WTC11 (cell line): Measurements from ENCODE around the gene DNASE1L2. TPM values are rescaled to one million over a fixed set of nuclear protein-coding genes. Genes with fewer than 3 reads are reported as not detected.

Experiments
- ATAC-seq: fragments of 200-7000 bp; cut with Tn5 transposase; 2 replicates; pipeline ENCODE4 v1.10.0; 2021; ENCODE audit warnings: mild to moderate bottlenecking, moderate library complexity
- CTCF ChIA-PET: fragments of 300-600 bp; sonication (Branson Sonifier 250); formaldehyde crosslinking; loops from one replicate; lab custom pipeline; 2021; ENCODE audit warnings: antibody characterized with exemption; lab: Charles Lee
- POLR2A ChIA-PET: fragments of 350-600 bp; sonication (Branson Sonifier 250); formaldehyde crosslinking; loops from one replicate; lab custom pipeline; 2021; ENCODE audit warnings: antibody characterized with exemption; lab: Charles Lee
- DNase-seq: peaks from one replicate; pipeline ENCODE4 v3.0.0; 2021; ENCODE audit warnings: low spot score
- H3K27ac Mint-ChIP-seq: 2 replicates; pipeline ENCODE4 v1.8.0; 2021; ENCODE audit warnings: mixed read lengths
- H3K27me3 Mint-ChIP-seq: 2 replicates; pipeline ENCODE4 v1.8.0; 2021; ENCODE audit warnings: low read depth, mild to moderate bottlenecking, moderate library complexity, mixed read lengths
- H3K36me3 Mint-ChIP-seq: 2 replicates; pipeline ENCODE4 v1.8.0; 2021; ENCODE audit warnings: mixed read lengths
- H3K4me1 Mint-ChIP-seq: 2 replicates; pipeline ENCODE4 v1.8.0; 2022; ENCODE audit warnings: mixed read lengths
- H3K4me3 Mint-ChIP-seq: 2 replicates; pipeline ENCODE4 v1.8.0; 2021; ENCODE audit warnings: mild to moderate bottlenecking, moderate library complexity, mixed read lengths
- H3K9me3 Mint-ChIP-seq: 2 replicates; pipeline ENCODE4 v1.8.0; 2021; ENCODE audit warnings: mixed read lengths
- CBFB ChIP-seq: sonication (generic); formaldehyde crosslinking; IDR thresholded peaks from 2 replicates; pipeline ENCODE4 v1.8.1; 2022; ENCODE audit warnings: mild to moderate bottlenecking, low read depth, missing genetic modification reagents
- ELF4 ChIP-seq: sonication (generic); formaldehyde crosslinking; IDR thresholded peaks from 2 replicates; pipeline ENCODE4 v1.8.1; 2022; ENCODE audit warnings: low read depth, mild to moderate bottlenecking, moderate library complexity, missing genetic modification reagents
- ETV6 ChIP-seq: sonication (generic); formaldehyde crosslinking; IDR thresholded peaks from 2 replicates; pipeline ENCODE4 v1.8.1; 2022; ENCODE audit warnings: mild to moderate bottlenecking, missing genetic modification reagents
- FOXJ3 ChIP-seq: sonication (generic); formaldehyde crosslinking; IDR thresholded peaks from 2 replicates; pipeline ENCODE4 v1.9.0; 2021; ENCODE audit warnings: missing genetic modification reagents, mild to moderate bottlenecking, borderline replicate concordance
- FOXK1 ChIP-seq: sonication (generic); formaldehyde crosslinking; IDR thresholded peaks from 2 replicates; pipeline ENCODE4 v1.8.0; 2022; ENCODE audit warnings: mild to moderate bottlenecking, moderate library complexity, missing genetic modification reagents
- HMGA2 ChIP-seq: fragments of 250-450 bp; sonication (Bioruptor Pico); IDR thresholded peaks from 2 replicates; pipeline ENCODE4 v1.4.0; 2021; ENCODE audit warnings: mild to moderate bottlenecking, moderate library complexity
- IRF2 ChIP-seq: sonication (generic); formaldehyde crosslinking; IDR thresholded peaks from 2 replicates; pipeline ENCODE4 v1.8.0; 2022; ENCODE audit warnings: low read depth, missing genetic modification reagents, borderline replicate concordance
- MXD4 ChIP-seq: fragments of 250-450 bp; sonication (Bioruptor Pico); IDR thresholded peaks from 2 replicates; pipeline ENCODE4 v1.8.0; 2021; ENCODE audit warnings: mild to moderate bottlenecking, moderate library complexity, borderline replicate concordance
- NR2C2 ChIP-seq: sonication (generic); formaldehyde crosslinking; IDR thresholded peaks from 2 replicates; pipeline ENCODE4 v1.8.0; 2022; ENCODE audit warnings: mild to moderate bottlenecking, missing genetic modification reagents
- NR3C1 ChIP-seq: sonication (generic); formaldehyde crosslinking; conservative IDR thresholded peaks from 2 replicates; pipeline ENCODE4 v1.8.1; 2023; ENCODE audit warnings: low read depth, mild to moderate bottlenecking, missing genetic modification reagents
- RELA ChIP-seq: sonication (generic); formaldehyde crosslinking; IDR thresholded peaks from 2 replicates; pipeline ENCODE4 v1.8.1; 2022; ENCODE audit warnings: missing genetic modification reagents, mild to moderate bottlenecking, borderline replicate concordance
- SMAD3 ChIP-seq: sonication (generic); formaldehyde crosslinking; IDR thresholded peaks from 2 replicates; pipeline ENCODE4 v1.8.0; 2022; ENCODE audit warnings: missing genetic modification reagents, mild to moderate bottlenecking, borderline replicate concordance
- SOX15 ChIP-seq: fragments of 250-450 bp; sonication (Bioruptor Pico); IDR thresholded peaks from 2 replicates; pipeline ENCODE4 v1.9.0; 2021; ENCODE audit warnings: mild to moderate bottlenecking
- SP1 ChIP-seq: sonication (generic); formaldehyde crosslinking; conservative IDR thresholded peaks from 2 replicates; pipeline ENCODE4 v1.8.1; 2022; ENCODE audit warnings: missing genetic modification reagents
- TP53 ChIP-seq: sonication (generic); formaldehyde crosslinking; IDR thresholded peaks from 2 replicates; pipeline ENCODE4 v1.8.1; 2023; ENCODE audit warnings: mild to moderate bottlenecking, missing genetic modification reagents
- ZNF121 ChIP-seq: sonication (generic); formaldehyde crosslinking; IDR thresholded peaks from 2 replicates; pipeline ENCODE4 v1.8.0; 2023; ENCODE audit warnings: missing genetic modification reagents
- ZNF138 ChIP-seq: sonication (generic); formaldehyde crosslinking; conservative IDR thresholded peaks from 2 replicates; pipeline ENCODE4 v1.8.1; 2022; ENCODE audit warnings: mild to moderate bottlenecking, moderate library complexity, missing genetic modification reagents
- ZNF423 ChIP-seq: fragments of 250-450 bp; sonication (Bioruptor Pico); IDR thresholded peaks from 2 replicates; pipeline ENCODE4 v2.1.2; 2022; ENCODE audit warnings: mild to moderate bottlenecking, moderate library complexity
- ZNF671 ChIP-seq: fragments of 250-450 bp; sonication (Bioruptor Pico); IDR thresholded peaks from 2 replicates; pipeline ENCODE4 v1.8.0; 2021; ENCODE audit warnings: mild to moderate bottlenecking
- total RNA-seq: library from RNA; stranded (reverse); gene quantifications from 3 replicates; pipeline ENCODE4 v1.2.3, GENCODE V29; 2021
- TF ChIP-seq, protein P1 (sequence below): sonication (generic); formaldehyde crosslinking; IDR thresholded peaks from 2 replicates; pipeline ENCODE4 v1.8.0; 2023; ENCODE audit warnings: mild to moderate bottlenecking, missing genetic modification reagents
- TF ChIP-seq, protein P2 (sequence below): sonication (generic); formaldehyde crosslinking; IDR thresholded peaks from 2 replicates; pipeline ENCODE4 v1.8.1; 2022; ENCODE audit warnings: missing genetic modification reagents, borderline replicate concordance
- TF ChIP-seq, protein P3 (sequence below): fragments of 250-450 bp; sonication (Bioruptor Pico); IDR thresholded peaks from 2 replicates; pipeline ENCODE4 v2.1.2; 2022; ENCODE audit warnings: mild to moderate bottlenecking, moderate library complexity
- TF ChIP-seq, protein P4 (sequence below): fragments of 250-450 bp; sonication (Bioruptor Pico); conservative IDR thresholded peaks from 2 replicates; pipeline ENCODE4 v1.9.0; 2021; ENCODE audit warnings: mild to moderate bottlenecking
- TF ChIP-seq, protein P5 (sequence below): fragments of 250-450 bp; sonication (Bioruptor Pico); IDR thresholded peaks from 2 replicates; pipeline ENCODE4 v1.9.0; 2021; ENCODE audit warnings: moderate library complexity, mild to moderate bottlenecking, inconsistent platforms, borderline replicate concordance

Gene DNASE1L2
- total RNA-seq, 1 experiment from 2014 or later: 0.66 TPM

DNA sequence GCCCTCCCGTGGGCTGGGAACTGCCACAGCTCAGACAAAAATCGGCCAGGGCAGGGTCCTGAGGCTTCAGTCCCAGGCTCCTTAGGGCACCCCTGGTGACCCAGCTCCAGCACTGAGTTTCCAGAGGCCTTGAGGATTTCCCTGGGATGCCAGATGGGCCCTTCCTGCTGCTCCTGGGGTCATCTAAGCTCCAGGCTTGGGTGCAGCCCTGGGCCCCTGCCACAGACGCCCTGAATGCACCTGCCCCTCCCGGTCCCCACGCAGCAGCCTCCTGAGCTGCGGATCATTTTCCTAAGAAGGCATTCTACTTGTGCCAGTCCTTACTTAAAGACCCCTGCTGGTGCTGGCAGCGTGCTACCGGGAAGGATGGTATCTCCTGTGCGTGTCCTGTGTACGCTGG lies 37.7 kb downstream of the DNASE1L2 start (continued):
- TF ChIP-seq, protein P1, sequence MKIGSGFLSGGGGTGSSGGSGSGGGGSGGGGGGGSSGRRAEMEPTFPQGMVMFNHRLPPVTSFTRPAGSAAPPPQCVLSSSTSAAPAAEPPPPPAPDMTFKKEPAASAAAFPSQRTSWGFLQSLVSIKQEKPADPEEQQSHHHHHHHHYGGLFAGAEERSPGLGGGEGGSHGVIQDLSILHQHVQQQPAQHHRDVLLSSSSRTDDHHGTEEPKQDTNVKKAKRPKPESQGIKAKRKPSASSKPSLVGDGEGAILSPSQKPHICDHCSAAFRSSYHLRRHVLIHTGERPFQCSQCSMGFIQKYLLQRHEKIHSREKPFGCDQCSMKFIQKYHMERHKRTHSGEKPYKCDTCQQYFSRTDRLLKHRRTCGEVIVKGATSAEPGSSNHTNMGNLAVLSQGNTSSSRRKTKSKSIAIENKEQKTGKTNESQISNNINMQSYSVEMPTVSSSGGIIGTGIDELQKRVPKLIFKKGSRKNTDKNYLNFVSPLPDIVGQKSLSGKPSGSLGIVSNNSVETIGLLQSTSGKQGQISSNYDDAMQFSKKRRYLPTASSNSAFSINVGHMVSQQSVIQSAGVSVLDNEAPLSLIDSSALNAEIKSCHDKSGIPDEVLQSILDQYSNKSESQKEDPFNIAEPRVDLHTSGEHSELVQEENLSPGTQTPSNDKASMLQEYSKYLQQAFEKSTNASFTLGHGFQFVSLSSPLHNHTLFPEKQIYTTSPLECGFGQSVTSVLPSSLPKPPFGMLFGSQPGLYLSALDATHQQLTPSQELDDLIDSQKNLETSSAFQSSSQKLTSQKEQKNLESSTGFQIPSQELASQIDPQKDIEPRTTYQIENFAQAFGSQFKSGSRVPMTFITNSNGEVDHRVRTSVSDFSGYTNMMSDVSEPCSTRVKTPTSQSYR (CRISPR knock-in tag): no peak
- TF ChIP-seq ELF4 (CRISPR knock-in tag) (no peak), ZNF121 (CRISPR knock-in tag) (no peak), MXD4 (no peak), NR3C1 (CRISPR knock-in tag) (no peak), FOXJ3 (CRISPR knock-in tag) (no peak), TP53 (CRISPR knock-in tag) (no peak), ETV6 (CRISPR knock-in tag) (no peak), SOX15 (CRISPR knock-in tag) (no peak)
- TF ChIP-seq, protein P2, sequence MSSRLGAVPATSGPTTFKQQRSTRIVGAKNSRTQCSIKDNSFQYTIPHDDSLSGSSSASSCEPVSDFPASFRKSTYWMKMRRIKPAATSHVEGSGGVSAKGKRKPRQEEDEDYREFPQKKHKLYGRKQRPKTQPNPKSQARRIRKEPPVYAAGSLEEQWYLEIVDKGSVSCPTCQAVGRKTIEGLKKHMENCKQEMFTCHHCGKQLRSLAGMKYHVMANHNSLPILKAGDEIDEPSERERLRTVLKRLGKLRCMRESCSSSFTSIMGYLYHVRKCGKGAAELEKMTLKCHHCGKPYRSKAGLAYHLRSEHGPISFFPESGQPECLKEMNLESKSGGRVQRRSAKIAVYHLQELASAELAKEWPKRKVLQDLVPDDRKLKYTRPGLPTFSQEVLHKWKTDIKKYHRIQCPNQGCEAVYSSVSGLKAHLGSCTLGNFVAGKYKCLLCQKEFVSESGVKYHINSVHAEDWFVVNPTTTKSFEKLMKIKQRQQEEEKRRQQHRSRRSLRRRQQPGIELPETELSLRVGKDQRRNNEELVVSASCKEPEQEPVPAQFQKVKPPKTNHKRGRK (CRISPR knock-in tag): no peak
- TF ChIP-seq, protein P3, sequence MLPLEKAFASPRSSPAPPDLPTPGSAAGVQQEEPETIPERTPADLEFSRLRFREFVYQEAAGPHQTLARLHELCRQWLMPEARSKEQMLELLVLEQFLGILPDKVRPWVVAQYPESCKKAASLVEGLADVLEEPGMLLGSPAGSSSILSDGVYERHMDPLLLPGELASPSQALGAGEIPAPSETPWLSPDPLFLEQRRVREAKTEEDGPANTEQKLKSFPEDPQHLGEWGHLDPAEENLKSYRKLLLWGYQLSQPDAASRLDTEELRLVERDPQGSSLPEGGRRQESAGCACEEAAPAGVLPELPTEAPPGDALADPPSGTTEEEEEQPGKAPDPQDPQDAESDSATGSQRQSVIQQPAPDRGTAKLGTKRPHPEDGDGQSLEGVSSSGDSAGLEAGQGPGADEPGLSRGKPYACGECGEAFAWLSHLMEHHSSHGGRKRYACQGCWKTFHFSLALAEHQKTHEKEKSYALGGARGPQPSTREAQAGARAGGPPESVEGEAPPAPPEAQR (CRISPR knock-in tag): no peak

DNA sequence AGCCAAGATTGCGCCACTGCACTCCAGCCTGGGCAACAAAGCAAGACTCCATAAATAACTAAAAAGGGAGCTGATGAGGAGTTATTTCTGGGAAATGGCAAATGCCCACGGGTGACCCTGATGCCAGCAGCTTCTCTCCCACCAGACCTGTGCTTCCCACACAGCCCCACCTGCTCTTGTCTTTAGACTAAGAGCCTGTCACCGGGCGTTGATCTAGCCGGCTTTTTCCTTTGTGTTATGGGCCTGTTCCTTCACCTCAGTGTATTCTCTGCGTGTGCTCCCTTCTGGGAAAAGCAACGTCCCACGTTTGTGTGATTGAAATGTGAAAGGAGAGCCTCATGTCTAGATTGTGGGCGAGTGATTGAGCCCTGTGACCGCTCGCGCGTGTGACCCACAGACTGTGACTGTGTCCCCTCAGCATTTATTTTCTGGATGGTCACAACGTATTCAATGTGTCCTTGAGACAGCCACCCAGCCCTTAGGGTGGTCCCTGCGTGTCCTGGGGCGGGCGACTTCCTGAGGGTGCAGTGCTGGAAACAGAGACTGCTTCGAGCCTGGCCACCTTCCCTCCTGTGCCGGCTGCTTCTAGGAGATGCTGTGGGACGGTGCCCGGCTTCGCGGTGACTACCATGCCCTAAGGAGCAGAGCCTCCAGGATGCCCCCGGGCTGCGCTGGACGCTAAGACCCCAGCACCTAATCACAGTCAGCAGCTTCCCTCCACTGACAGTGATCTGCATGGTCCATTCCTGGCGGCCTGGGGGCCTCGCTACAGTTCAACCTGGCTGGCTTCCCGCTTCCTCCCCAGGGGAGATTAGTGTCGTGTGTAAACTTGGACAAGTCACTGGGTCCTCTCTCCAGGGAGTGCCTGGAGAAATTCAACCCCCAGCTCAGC lies 39.5 kb downstream of the DNASE1L2 start:
- peaks cover 2% of the 10 kb centered on the region; the same call in 1 of the 2 replicates for H3K4me1 Mint-ChIP-seq
- H3K36me3 Mint-ChIP-seq: no peaks in the 10 kb centered on the region
- DNase-seq (no peak), ATAC-seq (no peak)
- no peak overlapping the region for H3K4me3 Mint-ChIP-seq
- H3K27me3 Mint-ChIP-seq: no peaks in the 10 kb centered on the region
- POLR2A ChIA-PET: interaction anchor here (0.6 kb wide), 1 partner anchor 192 kb away, joined by 3 read pairs; no protein-coding TSS in a partner anchor
- CTCF ChIA-PET: interaction anchor here (0.6 to 1.7 kb wide), 4 partner anchors 71 to 147 kb away, joined by 3 to 5 read pairs (median 4); no protein-coding TSS in a partner anchor
- H3K9me3 Mint-ChIP-seq: no peaks in the 10 kb centered on the region
- peak overlapping the region; percentile 79; the same call in 1 of the 2 replicates for H3K27ac Mint-ChIP-seq
- TF ChIP-seq ELF4 (CRISPR knock-in tag) (no peak), SMAD3 (CRISPR knock-in tag) (no peak), NR2C2 (CRISPR knock-in tag) (no peak), SOX15 (CRISPR knock-in tag) (no peak), ZNF138 (CRISPR knock-in tag) (no peak), MXD4 (no peak), HMGA2 (CRISPR knock-in tag) (no peak), RELA (no peak), SP1 (CRISPR knock-in tag) (no peak), IRF2 (CRISPR knock-in tag) (no peak), FOXK1 (CRISPR knock-in tag) (no peak), ZNF671 (CRISPR knock-in tag) (no peak), ZNF423 (CRISPR knock-in tag) (no peak), CBFB (no peak)
- TF ChIP-seq, protein P4, sequence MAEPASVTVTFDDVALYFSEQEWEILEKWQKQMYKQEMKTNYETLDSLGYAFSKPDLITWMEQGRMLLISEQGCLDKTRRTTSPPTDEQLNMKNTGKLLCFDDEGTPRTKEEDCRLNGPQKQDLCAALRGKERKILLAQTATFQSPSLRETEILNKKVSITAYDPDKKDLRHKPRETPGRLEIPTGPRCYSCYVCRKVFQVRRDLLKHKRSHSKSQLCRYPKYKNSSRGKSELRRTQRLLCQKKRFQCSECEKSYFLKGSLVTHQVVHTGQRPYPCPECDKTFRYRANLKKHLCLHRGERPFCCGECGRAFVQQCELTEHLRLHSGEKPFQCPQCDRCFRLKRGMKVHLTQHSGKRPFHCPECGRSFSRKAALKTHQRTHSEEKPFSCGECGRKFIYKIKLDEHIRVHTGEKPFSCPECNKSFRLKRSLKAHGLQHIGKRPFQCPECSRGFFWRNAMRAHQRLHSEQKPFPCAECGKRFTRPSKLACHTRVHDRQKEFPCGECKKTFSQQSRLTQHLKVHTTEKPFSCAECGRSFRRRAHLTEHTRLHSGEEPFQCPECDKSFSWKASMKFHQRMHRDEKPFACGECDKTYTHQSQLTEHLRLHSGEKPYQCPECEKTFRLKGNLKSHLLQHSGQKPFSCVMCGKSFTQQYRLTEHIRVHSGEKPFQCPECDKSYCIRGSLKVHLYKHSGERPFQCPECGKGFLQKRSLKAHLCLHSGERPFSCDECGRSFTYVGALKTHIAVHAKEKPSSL (CRISPR knock-in tag): no peak
- TF ChIP-seq, protein P2 (CRISPR knock-in tag): no peak
- TF ChIP-seq, protein P5, sequence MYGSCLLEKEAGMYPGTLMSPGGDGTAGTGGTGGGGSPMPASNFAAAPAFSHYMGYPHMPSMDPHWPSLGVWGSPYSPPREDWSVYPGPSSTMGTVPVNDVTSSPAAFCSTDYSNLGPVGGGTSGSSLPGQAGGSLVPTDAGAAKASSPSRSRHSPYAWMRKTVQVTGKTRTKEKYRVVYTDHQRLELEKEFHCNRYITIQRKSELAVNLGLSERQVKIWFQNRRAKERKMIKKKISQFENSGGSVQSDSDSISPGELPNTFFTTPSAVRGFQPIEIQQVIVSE (CRISPR knock-in tag): no peak
